Stimulated activated CD4-positive, alpha-beta T cell treated with anti-CD3 and anti-CD28 coated beads, Interleukin-4, amount 100 ng/mL, for 1 hour (primary cell): Measurements from ENCODE around the gene KMT2C.

Source experiments
- DNase-seq: peaks from one replicate; pipeline ENCODE4 v3.0.0-alpha.2; 2020

The KMT2C gene

DNA sequence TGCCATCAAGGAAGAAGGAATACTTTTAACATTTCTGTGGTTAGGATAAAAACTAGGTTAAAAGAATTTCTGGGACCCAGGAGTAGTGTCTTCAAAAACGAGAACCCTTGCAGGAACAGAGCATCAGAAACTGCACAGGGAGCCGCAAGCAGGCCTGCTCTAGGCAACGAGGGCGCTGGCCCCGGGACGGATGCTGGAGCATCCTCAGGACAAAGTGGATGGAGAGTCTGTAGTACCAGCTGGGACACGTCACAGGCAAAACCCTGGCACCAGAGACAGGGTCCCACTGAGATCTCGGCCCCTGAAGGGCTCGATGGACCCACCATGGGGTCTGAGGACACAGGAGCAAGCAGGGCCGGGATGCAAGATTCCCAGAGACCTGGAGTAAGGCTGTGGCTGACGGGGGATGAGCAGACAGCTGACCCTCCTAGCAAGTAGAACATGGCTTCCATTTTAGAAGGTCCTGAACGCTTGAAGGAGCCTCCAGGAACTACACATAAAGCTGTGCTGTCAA is 303.8 kb downstream of the KMT2C start:
- DNase-seq = no peak

DNA sequence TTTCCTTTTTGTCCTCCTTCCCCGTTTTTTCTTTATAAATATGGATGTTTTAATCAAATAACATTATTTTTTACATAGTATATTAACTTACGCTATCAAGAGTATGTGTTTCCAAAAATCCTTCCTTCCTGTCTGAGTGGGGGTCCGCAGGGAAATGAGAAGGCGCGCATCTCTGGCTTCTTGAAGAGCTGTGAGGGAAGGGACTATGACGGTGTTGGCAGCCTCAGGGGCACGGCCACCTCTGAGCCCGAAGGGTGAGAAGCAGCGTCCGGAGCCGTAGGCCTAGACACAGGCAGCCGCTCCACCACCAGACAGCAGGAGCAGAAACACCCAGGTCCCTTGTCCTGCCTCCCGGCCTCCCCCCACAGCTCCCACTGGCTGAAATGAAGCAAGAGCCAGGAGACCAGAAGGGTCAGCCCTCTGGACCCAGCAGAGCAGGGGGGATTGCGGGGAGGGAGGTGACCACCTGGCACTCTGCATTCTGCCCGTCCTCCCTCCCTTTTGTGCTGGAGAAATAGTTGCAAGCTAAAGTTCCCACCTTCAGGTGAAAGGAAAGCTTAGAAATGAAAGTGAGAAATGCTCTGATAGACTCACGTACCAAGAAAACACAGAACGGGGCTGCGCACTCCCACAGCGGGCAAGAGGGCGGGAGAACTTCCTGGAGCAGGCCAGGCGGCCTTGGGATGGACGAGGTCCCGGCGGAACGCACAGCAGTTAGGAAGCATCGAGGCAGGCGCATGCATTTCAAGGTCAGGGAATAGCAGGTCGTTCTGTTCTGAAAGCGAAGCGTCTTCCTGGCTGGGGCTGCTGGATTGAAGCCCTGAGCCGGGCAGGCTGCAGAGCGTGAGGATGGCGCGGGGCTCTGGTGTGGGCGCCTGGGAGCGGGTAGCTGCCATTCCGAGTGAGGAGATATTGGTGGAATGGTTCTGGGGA is 304.9 kb downstream of the KMT2C start:
- no peak for DNase-seq

DNA sequence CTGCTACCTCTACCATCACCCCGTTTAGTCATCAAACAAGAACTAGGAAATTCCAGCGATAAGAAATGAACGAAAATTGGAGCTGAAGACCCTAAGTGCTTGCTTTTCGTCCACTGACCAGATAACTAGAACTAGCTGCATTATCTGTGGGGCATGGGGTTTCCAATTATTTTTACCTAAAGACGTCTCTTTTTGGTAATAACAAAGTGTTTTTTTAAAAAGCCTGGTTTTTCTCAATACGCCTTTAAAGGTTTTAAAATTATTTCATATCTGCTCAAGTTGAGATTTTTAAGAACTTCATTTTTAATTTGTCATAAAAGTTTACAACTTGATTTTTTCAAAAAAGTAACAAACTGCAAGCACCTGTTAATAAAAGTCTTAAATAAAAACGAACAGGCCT is 306.1 kb downstream of the KMT2C start:
- DNase-seq = no peak

DNA sequence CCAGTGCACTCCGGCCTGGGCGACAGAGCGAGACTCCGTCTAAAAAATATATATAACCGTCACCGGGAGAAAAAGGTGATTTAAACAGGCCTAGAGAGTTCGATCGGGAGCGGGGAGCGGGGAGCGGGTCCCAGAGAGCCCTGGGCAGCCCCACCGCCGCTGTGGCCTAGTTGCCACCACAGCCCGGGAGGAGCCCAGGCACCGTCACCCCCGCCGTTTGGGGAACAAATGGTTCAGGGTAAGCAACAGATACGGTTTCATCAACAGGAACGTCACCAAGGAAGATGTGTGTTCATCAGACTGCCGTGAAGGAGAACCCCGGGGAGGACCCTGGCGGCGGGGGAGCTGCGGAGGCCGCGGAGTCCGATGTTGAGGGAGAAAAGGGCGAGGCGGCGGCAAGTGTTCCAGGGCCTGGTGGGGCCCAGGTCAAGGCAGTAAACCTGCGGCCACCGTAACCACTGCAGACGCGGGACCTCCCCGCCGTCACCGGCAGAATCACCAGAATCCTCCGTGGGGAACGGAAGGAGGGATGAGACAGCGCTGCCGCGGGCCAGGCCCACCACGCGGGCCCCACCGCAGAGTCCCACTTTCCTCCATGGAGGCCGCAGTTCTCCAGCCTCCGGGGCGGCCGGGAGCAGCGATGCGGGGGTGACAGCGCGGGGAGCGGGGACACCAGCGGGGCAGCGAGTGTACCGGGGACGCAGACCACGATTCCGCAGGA is 306.9 kb downstream of the KMT2C start:
- DNase-seq = no peak

DNA sequence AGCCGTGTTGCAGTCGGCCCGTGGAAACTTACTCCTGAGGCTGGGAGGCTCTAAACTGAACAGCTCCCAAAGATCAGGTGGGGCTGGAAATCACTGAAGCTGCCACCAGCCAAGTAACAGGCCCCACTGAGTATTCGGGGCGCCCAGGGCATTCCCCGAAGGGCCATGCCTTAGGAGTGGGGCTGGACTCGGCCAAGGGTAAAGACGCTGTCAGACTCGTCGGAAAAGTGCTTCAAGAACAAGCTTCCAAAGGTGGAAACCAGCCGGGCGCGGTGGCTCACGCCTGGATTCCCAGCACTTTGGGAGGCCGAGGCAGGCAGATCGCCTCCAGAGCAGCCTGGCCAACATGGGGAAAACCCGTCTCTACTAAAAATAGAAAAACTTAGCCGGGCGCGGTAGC is 307.6 kb downstream of the KMT2C start:
- no peak for DNase-seq

DNA sequence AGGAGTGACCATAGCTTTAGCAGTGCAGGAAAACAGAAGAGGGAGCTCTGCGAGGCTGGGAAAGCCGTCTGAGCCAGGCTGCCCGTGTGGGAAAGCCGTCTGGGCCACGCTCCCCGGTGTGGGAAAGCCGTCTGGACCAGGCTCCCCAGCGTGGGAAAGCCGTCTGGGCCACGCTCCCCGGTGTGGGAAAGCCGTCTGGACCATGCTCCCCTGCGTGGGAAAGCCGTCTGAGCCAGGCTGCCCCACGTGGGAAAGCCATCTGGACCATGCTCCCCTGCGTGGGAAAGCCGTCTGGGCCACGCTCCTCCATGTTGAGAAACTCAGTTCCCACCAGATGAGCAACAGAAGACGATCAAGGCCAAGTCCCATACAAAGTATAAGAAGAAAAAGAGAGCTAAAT is 308.6 kb downstream of the KMT2C start:
- DNase-seq = no peak

DNA sequence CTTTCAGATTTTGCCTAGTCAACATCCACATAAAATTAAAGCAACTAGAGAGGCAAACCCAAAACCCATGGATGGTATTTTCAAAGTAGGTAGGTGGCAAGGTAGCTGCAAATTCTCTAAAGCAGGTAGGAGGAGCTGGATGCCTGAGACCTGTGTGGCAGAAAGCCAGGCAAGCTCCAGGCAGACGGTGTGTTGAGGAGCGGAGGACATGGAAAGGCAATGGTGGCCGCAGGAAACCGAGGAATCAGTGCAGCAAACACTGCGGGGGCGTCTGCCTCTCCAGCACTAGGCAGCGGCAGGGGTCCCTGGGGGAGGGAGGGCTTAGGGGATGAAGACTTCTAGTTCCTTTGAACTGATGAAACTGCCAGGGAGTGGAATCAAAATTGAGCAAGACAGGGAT is 309.1 kb downstream of the KMT2C start:
- DNase-seq = no peak

DNA sequence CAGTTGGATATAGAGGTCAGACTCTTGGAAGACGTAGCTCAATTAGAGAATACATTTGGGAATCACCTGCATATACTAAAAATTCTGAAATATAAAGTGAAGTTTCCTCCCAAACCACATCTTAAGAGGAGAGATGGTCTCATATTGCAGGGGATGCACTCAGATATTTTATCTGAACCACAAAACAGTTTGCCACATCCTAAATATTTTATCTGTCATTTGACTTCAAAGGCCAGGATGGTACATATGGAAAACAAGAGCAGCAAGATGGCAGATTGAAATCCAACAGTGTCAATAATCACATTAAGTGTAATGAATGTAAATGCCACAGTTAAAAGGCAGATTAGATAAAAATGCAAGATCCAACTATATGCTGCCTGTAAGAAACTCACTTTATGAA is 313.3 kb downstream of the KMT2C start:
- no peak for DNase-seq

DNA sequence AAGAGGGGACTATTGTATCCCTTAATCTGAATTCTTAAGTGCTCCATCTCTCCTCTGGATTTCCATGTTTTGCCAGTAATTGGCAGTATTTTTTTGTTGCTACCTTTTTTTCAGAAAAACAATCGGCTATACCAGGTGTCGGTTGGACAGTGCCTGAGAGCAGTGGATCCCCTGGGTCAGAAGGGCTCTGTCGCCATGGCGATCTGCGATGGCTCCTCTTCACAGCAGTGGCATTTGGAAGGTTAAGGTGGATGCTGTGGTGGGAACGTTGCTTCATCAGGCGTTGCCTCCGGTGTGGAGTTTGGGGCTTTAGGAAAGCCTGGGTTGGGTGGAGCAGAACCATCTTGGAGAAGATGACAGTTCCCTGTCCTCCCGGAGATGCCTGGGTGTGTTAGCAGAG is 314.4 kb downstream of the KMT2C start:
- no peak for DNase-seq

DNA sequence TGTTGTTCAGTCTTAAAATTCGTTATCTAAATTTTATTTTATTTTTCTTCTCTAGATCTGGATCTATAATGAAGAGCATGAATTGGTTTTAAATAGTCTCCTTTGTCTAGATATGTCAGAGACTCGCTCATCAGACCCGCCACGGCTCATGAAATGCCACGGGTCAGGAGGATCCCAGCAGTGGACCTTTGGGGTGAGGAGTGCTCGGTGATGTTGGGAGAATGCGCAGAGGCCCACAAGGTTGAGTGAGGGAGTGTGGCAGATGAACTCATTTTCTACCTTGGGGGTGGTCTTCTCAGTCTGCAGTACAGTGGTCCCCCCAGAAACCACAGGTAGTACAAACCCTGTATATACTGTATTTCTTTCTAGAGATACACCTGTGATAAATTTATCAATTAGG is 315.0 kb downstream of the KMT2C start:
- no peak for DNase-seq

DNA sequence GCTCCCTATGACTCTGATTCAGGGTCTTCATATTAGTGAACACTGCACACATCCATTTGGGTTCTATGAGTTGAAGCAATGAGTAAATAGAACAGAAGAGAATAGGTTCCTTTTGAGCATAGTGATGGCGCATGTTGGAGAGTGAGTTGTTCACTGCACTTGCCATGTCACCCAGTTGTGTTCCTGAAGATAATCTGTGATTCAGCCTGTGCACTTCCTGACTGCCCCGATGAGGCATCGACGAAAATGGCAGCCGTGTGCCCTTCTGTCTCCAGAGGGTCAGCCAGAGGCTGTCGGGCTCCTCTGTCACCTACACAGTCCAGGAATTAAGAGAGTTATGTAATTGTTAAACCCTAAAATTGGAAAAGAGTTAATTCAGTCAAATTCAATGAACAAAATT is 315.6 kb downstream of the KMT2C start:
- no peak for DNase-seq

DNA sequence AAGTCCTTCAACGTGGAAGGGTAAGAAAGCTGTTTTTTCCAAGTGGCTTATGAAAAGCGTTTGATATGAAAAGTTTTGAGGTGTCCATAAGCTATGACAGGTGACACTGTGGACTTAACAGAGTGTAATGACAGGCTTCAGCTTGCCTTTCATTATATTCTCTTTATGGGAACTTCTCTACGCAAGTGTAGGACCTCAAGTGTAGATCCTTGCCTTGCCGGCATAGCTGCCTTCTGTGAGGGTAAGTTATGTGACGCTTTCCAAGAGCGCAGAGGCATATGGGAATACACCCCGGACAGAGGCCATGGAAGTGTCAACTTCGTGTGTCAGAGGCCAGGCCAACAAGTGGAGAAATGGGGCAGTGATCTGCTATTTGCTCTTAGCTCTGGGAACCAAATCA is 318.4 kb downstream of the KMT2C start:
- DNase-seq = no peak

DNA sequence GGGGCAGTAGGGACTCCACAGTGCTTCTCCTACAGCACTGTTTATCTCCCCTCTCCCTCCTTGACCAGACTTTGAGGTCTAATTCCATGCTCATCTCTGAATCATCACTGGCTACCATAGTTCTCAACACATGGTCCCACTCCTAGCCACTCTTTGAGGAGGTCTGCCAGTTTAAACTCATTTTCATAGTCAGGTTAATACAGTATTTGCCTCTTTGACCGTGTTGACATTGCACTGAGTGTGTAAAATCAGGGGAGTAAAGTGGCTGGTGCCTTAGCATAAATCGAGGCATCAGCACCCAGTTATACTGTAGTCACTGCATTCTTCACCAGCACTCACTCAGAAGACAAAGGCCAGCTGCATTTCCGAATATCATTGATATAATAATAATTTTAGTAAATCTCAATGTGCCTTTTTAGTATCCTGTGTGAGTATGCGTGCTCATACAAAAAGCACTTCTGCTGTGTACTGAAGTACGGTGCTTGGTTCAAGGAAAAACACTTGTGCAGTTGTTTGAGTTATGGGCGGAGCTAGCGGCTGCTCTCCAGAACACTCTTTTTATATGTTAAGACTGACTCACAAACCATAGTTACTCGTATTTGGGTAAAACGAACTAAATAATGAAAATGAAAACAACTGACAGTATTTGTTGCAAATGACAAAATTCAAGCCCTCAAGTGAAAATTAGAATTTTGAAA is 320.6 kb downstream of the KMT2C start:
- DNase-seq = no peak

DNA sequence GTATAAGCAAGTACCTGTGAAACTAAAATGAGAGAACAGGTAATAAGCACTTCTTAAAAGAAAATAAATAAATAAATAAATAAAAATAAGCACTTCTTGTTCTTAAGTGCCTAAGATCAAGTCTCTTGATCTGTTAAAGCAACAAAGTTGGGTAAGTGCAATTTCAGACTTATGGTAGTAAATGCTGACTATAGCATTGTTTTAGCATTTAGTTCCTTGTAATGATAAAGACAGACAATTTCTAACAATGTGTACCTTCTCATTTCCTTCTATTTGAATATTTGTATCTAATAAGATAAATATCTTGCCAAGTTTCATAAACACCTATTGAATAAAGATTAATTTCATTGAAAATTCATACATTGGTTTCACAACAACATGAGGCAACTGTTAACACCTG is 323.0 kb downstream of the KMT2C start:
- DNase-seq = no peak

DNA sequence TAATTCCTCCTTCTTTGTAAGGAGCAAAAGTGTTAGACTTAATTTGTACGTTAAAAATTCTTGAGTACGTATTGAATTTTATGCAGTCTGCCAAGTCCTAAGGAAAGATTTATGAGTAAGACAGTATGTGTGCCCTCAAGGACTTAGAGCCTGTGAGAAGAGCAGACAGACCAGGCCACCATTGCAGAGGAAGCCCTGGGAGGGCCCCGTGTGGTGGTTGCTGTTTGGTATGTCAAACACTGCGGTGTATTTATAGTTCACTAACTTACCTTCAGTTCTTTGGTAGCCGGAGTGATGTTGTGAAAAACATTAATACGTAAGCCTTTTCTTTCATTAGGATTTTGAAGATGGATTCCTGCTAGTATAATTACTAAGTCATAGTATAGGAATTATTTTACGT is 327.4 kb downstream of the KMT2C start:
- no peak for DNase-seq

DNA sequence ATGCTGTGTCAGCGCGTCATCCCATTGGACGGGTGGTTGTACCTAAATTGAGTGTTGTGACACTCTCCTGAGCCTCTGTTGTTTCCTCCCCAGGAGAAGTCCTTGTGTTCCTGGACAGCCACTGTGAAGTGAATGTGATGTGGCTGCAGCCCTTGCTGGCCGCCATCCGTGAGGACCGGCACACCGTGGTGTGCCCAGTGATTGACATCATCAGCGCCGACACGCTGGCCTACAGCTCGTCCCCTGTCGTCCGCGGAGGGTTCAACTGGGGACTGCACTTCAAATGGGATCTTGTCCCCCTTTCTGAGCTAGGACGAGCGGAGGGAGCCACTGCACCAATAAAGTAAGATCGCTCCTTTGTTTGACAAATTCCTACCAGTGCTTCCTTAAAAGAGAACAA is 327.9 kb downstream of the KMT2C start:
- DNase-seq = no peak

DNA sequence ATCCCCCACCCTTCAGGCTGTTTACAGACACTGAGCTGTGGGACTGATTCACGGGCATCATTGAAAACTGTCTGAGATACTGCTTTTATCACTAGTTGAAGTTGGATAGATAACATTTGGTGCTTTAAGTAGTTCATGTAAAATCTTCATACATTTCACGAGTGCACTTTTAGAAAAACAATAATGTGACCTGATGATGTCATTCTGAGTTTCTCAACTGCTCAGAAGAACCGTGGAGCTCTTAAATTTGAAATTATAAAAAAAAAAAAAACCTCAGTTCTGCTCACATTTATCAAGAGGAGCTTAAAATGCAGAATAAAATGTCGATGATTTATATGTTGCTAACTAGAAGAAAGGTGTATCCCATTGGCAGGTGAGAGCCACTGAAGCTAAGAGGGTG is 328.8 kb downstream of the KMT2C start:
- no peak for DNase-seq

DNA sequence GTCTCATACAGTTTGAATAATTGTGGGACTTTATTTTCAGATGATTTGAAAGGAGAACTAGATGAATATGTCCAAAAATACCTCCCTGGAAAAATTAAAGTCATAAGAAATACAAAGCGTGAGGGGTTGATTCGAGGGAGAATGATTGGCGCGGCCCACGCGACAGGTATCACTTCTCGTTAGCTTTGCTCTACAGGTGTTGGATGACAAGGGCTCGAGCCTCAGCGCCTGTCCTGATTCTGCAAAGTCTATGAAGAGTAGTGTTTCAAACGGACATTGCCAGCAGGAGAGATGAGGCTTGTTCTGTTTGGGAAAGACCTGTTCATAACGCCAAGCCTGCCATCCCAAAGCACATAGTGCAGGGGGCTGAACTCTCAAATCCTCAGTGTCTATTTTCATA is 330.6 kb downstream of the KMT2C start:
- DNase-seq = no peak

DNA sequence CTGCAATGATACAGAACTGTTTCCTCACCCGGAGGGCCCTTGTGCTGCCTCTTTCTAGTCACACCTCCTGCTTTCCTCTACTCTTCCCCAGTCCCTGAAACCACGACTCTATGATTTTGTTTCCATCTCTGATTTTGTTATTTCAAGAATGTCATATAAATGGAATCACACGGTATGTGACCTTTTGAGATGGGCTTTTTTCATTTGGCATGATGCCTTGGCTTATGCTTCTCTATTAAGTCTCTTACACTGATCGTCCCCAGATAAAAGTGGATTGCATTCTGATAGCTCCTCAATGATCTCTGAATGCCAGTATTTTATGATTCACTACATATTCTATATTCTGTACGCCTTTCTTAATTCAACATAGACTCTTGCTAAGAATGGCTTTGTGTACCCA is 332.1 kb downstream of the KMT2C start:
- no peak for DNase-seq

DNA sequence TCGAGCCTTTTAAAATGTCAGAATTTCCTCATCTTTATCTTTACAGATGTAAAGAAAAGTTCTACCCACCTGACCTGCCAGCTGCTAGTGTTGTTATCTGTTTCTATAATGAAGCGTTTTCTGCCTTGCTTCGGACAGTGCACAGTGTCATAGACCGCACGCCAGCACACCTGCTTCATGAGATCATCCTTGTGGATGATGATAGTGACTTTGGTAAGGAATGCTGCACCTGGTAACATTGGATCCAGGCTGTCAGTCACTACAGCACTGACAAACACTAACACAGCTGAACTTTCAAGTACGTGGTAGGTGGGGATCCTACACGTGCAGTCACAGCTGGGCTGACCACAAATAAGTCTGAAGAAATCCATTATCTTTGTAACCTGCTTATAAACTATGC is 332.7 kb downstream of the KMT2C start:
- DNase-seq = no peak

DNA sequence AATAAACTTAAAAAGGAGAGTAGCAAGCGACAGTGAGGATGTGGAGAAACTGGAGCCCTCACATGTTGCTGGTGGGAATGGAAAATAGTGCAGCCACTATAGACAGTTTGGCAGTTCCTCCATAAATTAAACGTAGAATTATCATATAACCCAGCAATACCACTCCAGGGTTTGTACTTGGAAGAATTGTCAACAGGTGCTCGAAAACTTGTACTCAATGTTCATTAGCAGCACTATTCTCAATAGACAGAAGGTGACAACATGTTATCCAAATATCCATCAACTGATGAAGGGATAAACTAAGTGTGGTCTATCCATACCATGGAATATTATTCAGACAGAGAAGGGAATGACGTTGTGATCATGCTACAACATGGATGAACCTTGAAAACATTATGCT is 338.5 kb downstream of the KMT2C start:
- DNase-seq = no peak

DNA sequence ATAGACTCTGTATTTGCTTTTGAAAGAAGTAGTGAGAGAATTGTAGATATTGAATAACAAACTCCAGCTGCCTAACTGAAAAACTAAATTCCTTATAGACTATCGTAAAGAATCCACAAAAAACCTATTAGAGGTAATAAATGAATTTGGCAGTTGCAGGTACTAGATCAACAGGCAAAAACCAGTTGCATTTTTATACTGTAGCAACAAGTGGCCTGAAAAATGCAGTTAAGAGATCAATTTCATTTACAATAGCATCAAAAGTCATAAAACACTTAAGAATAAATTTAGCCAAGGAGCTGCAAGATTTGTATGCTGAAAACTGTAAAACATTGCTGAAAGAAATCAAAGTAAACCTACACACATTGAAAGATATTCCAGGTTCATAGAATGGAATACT is 340.0 kb downstream of the KMT2C start:
- no peak for DNase-seq

DNA sequence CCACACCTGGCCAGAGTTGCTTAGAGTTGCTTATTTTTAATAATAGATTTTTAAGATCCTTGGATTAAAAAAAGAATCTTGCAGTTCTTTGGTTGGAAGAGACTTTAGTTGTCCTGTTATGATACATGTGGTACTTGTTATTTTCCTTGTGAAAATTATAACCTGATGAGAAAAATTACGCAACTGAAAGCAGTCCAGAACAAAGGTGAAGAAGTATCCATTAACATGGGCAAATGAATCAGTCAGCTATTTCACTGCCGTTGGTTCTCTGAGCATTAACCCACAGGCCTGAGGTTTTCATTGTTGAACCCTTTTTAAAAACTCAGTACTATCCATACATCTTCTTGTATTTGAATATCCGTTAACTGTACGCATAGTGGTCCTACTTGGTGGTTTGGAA is 342.1 kb downstream of the KMT2C start:
- DNase-seq = no peak

DNA sequence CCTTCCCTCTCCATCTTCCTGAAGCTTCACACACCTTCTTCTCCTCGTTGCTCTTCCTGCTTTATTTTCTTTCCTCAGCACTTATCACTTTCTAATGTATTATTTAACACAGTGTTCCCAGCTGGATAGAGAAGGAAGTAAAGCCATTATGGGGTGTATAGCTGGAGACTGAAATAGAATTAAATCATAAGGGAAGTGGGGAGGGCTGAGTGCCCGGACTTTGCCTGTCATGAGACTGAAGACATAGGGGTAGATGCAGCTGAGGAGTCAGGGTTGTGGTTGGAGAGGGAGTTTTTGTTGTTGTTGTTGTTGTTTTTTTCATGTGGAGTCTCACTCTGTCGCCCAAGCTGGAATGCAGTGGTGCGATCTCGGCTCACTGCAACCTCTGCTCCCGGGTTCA is 345.1 kb downstream of the KMT2C start:
- no peak for DNase-seq
